Measurements from ENCODE around the gene GLRX5.

GRCh38 chr14:95495538-95496025, 39.3 kb upstream of the GLRX5 start:
- TF ChIP-seq, protein P1, sequence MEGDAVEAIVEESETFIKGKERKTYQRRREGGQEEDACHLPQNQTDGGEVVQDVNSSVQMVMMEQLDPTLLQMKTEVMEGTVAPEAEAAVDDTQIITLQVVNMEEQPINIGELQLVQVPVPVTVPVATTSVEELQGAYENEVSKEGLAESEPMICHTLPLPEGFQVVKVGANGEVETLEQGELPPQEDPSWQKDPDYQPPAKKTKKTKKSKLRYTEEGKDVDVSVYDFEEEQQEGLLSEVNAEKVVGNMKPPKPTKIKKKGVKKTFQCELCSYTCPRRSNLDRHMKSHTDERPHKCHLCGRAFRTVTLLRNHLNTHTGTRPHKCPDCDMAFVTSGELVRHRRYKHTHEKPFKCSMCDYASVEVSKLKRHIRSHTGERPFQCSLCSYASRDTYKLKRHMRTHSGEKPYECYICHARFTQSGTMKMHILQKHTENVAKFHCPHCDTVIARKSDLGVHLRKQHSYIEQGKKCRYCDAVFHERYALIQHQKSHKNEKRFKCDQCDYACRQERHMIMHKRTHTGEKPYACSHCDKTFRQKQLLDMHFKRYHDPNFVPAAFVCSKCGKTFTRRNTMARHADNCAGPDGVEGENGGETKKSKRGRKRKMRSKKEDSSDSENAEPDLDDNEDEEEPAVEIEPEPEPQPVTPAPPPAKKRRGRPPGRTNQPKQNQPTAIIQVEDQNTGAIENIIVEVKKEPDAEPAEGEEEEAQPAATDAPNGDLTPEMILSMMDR (conservative IDR thresholded peaks at IDR 0.05 in 1 of 2, IDR thresholded peaks at IDR 0.05 in 1 of 2; ENCODE audit: extremely low read depth in 1 of 2, insufficient read depth in 1 of 2, low read depth in 1 of 2, low read length in 2 of 2): no peak
- TF ChIP-seq EZH2 (IDR thresholded peaks at IDR 0.05; ENCODE audit: borderline replicate concordance, low read length): no peak

Data from mammary epithelial cell (primary cell).